IMR-90 (cell line): ENCODE measurements around the gene TAF4.

ENCODE experiments used
- BHLHE40 ChIP-seq: fragments of 150-350 bp; IDR thresholded peaks from 2 replicates; pipeline ENCODE4 v1.6.1; 2016; ENCODE audit warnings: mild to moderate bottlenecking, low read depth, low read length
- CEBPB ChIP-seq: IDR thresholded peaks from 2 replicates; pipeline ENCODE4 v1.6.1; 2012; ENCODE audit warnings: low read depth, low read length, improper control_type of control experiment
- NFE2L2 ChIP-seq: fragments of 150-350 bp; IDR thresholded peaks from 2 replicates; pipeline ENCODE4 v1.6.1; 2016; ENCODE audit warnings: low read depth, mild to moderate bottlenecking, low read length
- POLR2A ChIP-seq: IDR thresholded peaks from 2 replicates; pipeline ENCODE4 v1.6.1; 2012; ENCODE audit warnings: mild to moderate bottlenecking, low read depth, low read length
- RCOR1 ChIP-seq: IDR thresholded peaks from 2 replicates; pipeline ENCODE4 v1.6.1; 2012; ENCODE audit warnings: mild to moderate bottlenecking, low read length, improper control_type of control experiment; ENCODE audit not compliant: insufficient replicate concordance
- SMC3 ChIP-seq: fragments of 150-350 bp; IDR thresholded peaks from 2 replicates; pipeline ENCODE4 v1.6.1; 2016; ENCODE audit warnings: low read depth, mild to moderate bottlenecking, antibody characterized with exemption, low read length, moderate library complexity
- TF ChIP-seq, protein P1 (sequence below): conservative IDR thresholded peaks from 2 replicates; pipeline ENCODE4 v1.5.1; 2012; ENCODE audit warnings: mild to moderate bottlenecking, low read depth, low read length, improper control_type of control experiment
- TF ChIP-seq, protein P2 (sequence below): fragments of 150-350 bp; IDR thresholded peaks from 2 replicates; pipeline ENCODE4 v1.6.1; 2016; ENCODE audit warnings: low read depth, mild to moderate bottlenecking, low read length, moderate library complexity, borderline replicate concordance
- TF ChIP-seq, protein P3 (sequence below): fragments of 150-350 bp; IDR thresholded peaks from 2 replicates; pipeline ENCODE4 v1.6.1; 2017; ENCODE audit warnings: mild to moderate bottlenecking, antibody characterized with exemption, low read length, low read depth

DNA sequence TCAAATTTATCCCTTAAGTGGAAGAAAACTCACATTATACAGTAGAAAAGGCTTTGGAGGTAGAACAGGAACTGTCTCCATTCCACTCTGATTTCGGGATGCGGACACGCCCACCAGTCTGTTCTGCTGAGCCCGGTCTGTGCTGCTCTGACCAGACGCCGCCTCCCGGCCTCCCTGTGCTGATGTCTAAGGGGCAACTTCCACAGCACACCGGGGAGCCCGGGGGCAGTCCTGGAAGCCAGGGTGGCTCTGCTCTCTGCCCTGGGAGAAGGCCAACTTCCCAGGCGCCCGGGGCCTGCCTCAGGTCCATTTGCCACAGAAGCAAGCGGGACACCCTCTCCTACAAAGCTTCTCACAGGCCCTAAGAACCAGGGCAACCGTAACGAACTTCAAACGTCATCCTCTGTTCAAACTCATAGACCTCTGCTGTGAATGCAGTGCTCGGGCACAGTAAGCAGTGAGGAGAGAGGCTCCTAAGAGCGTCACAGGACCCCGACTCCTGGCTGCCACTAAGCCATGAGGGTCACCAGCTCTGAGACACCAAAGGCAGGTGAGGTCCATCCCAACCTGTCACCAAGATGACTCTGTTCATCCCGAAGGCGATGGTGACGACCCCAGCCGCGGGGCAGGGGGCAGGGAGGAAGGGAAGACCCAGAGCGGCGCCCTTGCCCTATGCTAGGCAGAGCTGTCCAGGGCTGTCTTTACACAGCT is 5.6 kb downstream of the TAF4 start:
- TF ChIP-seq, protein P1, sequence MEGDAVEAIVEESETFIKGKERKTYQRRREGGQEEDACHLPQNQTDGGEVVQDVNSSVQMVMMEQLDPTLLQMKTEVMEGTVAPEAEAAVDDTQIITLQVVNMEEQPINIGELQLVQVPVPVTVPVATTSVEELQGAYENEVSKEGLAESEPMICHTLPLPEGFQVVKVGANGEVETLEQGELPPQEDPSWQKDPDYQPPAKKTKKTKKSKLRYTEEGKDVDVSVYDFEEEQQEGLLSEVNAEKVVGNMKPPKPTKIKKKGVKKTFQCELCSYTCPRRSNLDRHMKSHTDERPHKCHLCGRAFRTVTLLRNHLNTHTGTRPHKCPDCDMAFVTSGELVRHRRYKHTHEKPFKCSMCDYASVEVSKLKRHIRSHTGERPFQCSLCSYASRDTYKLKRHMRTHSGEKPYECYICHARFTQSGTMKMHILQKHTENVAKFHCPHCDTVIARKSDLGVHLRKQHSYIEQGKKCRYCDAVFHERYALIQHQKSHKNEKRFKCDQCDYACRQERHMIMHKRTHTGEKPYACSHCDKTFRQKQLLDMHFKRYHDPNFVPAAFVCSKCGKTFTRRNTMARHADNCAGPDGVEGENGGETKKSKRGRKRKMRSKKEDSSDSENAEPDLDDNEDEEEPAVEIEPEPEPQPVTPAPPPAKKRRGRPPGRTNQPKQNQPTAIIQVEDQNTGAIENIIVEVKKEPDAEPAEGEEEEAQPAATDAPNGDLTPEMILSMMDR, result no peak
- TF ChIP-seq POLR2A (no peak), RCOR1 (no peak), SMC3 (no peak), CEBPB (no peak), NFE2L2 (no peak), BHLHE40 (no peak)
- TF ChIP-seq, protein P2, sequence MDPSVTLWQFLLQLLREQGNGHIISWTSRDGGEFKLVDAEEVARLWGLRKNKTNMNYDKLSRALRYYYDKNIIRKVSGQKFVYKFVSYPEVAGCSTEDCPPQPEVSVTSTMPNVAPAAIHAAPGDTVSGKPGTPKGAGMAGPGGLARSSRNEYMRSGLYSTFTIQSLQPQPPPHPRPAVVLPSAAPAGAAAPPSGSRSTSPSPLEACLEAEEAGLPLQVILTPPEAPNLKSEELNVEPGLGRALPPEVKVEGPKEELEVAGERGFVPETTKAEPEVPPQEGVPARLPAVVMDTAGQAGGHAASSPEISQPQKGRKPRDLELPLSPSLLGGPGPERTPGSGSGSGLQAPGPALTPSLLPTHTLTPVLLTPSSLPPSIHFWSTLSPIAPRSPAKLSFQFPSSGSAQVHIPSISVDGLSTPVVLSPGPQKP, result no peak
- TF ChIP-seq, protein P3, sequence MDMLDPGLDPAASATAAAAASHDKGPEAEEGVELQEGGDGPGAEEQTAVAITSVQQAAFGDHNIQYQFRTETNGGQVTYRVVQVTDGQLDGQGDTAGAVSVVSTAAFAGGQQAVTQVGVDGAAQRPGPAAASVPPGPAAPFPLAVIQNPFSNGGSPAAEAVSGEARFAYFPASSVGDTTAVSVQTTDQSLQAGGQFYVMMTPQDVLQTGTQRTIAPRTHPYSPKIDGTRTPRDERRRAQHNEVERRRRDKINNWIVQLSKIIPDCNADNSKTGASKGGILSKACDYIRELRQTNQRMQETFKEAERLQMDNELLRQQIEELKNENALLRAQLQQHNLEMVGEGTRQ, result no peak
